IMR-90 (cell line): ENCODE measurements around the gene DNAH6. TPM values are rescaled to one million over a fixed set of nuclear protein-coding genes. Genes with fewer than 3 reads are reported as not detected.
A peak's percentile ranks its signal among the peaks of the same experiment; 100 is the strongest.

ENCODE experiments used
- ATAC-seq: fragments of 200-7000 bp; cut with Tn5 transposase; 2 replicates; pipeline ENCODE4 v1.9.1; 2020; ENCODE audit warnings: low read depth, mild to moderate bottlenecking, moderate library complexity
- BruUV-seq: library from RNA; stranded (reverse); fragments of 400-500 nt; replicated peaks from 2 replicates; lab custom pipeline; 2021; lab: Mats Ljungman, UMichigan
- CTCF ChIA-PET: fragments of 300-600 bp; formaldehyde crosslinking; extraction: SDS; loops from one replicate; lab custom pipeline; 2021; ENCODE audit warnings: antibody characterized with exemption; lab: Yijun Ruan, JAX
- POLR2A ChIA-PET: fragments of 300-600 bp; sonication (Branson Sonifier 250); formaldehyde crosslinking; loops from one replicate; lab custom pipeline; 2022; ENCODE audit warnings: antibody characterized with exemption; ENCODE audit not compliant: unreplicated experiment; lab: Charles Lee
- DNase-seq: peaks from one replicate; pipeline ENCODE4 v3.0.0; 2013
- H2AFZ ChIP-seq: replicated peaks from 2 replicates; pipeline ENCODE3; 2013; ENCODE audit warnings: low read length, mild to moderate bottlenecking; ENCODE audit not compliant: poor library complexity
- H2AK5ac ChIP-seq: 2 replicates; pipeline ENCODE4 v1.6.1; 2013; ENCODE audit warnings: low read depth, low read length, inconsistent platforms
- H2AK9ac ChIP-seq: replicated peaks from 2 replicates; pipeline ENCODE3; 2013; ENCODE audit warnings: mild to moderate bottlenecking, low read depth, low read length, moderate library complexity; ENCODE audit not compliant: poor library complexity
- H2BK120ac ChIP-seq: 2 replicates; pipeline ENCODE4 v1.6.1; 2013; ENCODE audit warnings: low read depth, low read length, inconsistent platforms
- H2BK15ac ChIP-seq: 3 replicates; pipeline ENCODE4 v1.6.1; 2013; ENCODE audit warnings: low read depth, low read length, inconsistent platforms
- H2BK20ac ChIP-seq: 2 replicates; pipeline ENCODE4 v1.6.1; 2013; ENCODE audit warnings: low read depth, mild to moderate bottlenecking, inconsistent platforms, low read length, moderate library complexity
- H2BK5ac ChIP-seq: 2 replicates; pipeline ENCODE4 v1.6.1; 2013; ENCODE audit warnings: mild to moderate bottlenecking, low read depth, low read length, inconsistent platforms; ENCODE audit not compliant: poor library complexity, severe bottlenecking
- H3K14ac ChIP-seq: replicated peaks from 2 replicates; pipeline ENCODE4 v1.6.1; 2013; ENCODE audit warnings: low read depth, low read length, inconsistent platforms
- H3K18ac ChIP-seq: 2 replicates; pipeline ENCODE4 v1.6.1; 2013; ENCODE audit warnings: low read depth, low read length, control low read depth
- H3K23ac ChIP-seq: 2 replicates; pipeline ENCODE4 v1.6.1; 2013; ENCODE audit warnings: low read depth, low read length, inconsistent platforms
- H3K27ac ChIP-seq: 2 replicates; pipeline ENCODE4 v1.5.1; 2013; ENCODE audit warnings: mild to moderate bottlenecking, control low read depth, low read length; ENCODE audit not compliant: insufficient read depth
- H3K27me3 ChIP-seq: 2 replicates; pipeline ENCODE4 v1.6.1; 2013; ENCODE audit warnings: low read length; ENCODE audit not compliant: control insufficient read depth, insufficient read depth
- H3K36me3 ChIP-seq: 2 replicates; pipeline ENCODE4 v1.6.1; 2013; ENCODE audit warnings: low read length, mixed read lengths; ENCODE audit not compliant: control insufficient read depth, insufficient read depth
- H3K4ac ChIP-seq: 2 replicates; pipeline ENCODE4 v1.6.1; 2013; ENCODE audit warnings: low read depth, low read length, inconsistent platforms
- H3K4me1 ChIP-seq: 2 replicates; pipeline ENCODE4 v1.6.1; 2013; ENCODE audit warnings: low read length, mixed read lengths; ENCODE audit not compliant: control insufficient read depth, insufficient read depth
- H3K4me2 ChIP-seq: 2 replicates; pipeline ENCODE4 v1.6.1; 2013; ENCODE audit warnings: low read depth, mild to moderate bottlenecking, control low read depth, low read length, moderate library complexity
- H3K4me3 ChIP-seq: 2 replicates; pipeline ENCODE4 v1.5.1; 2013; ENCODE audit warnings: low read depth, mild to moderate bottlenecking, control low read depth, low read length, moderate library complexity; ENCODE audit not compliant: insufficient read depth
- H3K56ac ChIP-seq: 2 replicates; pipeline ENCODE4 v1.6.1; 2013; ENCODE audit warnings: low read length, inconsistent platforms; ENCODE audit not compliant: insufficient read depth; ENCODE audit errors: extremely low read depth
- H3K79me1 ChIP-seq, 2 experiments: 2 replicates each; pipeline ENCODE4 v1.6.1; 2013; ENCODE audit warnings: low read length in 2 of 2, inconsistent platforms in 1 of 2, low read depth in 1 of 2
- H3K9ac ChIP-seq: 2 replicates; pipeline ENCODE4 v1.6.1; 2013; ENCODE audit warnings: low read depth, low read length, control low read depth
- H3K9me1 ChIP-seq: 2 replicates; pipeline ENCODE4 v1.6.1; 2013; ENCODE audit warnings: low read length, inconsistent platforms; ENCODE audit not compliant: insufficient read depth
- H3K9me3 ChIP-seq: 2 replicates; pipeline ENCODE4 v1.6.1; 2013; ENCODE audit warnings: low read length; ENCODE audit not compliant: control insufficient read depth, insufficient read depth
- H4K20me1 ChIP-seq: 2 replicates; pipeline ENCODE4 v1.6.1; 2013; ENCODE audit warnings: low read length, inconsistent platforms; ENCODE audit not compliant: insufficient read depth
- H4K5ac ChIP-seq: 2 replicates; pipeline ENCODE4 v1.6.1; 2013; ENCODE audit warnings: mild to moderate bottlenecking, low read depth, low read length, control low read depth
- H4K8ac ChIP-seq, 2 experiments: 2 replicates each; pipeline ENCODE4 v1.6.1; 2013; ENCODE audit warnings: low read depth in 2 of 2, low read length in 2 of 2, control low read depth in 1 of 2, inconsistent platforms in 1 of 2
- H4K91ac ChIP-seq: 2 replicates; pipeline ENCODE4 v1.6.1; 2013; ENCODE audit warnings: low read depth, low read length, inconsistent platforms; ENCODE audit not compliant: insufficient read depth
- BHLHE40 ChIP-seq: fragments of 150-350 bp; IDR thresholded peaks from 2 replicates; pipeline ENCODE4 v1.6.1; 2016; ENCODE audit warnings: mild to moderate bottlenecking, low read depth, low read length
- CEBPB ChIP-seq: IDR thresholded peaks from 2 replicates; pipeline ENCODE4 v1.6.1; 2012; ENCODE audit warnings: low read depth, low read length, improper control_type of control experiment
- CHD1 ChIP-seq: IDR thresholded peaks from 2 replicates; pipeline ENCODE4 v1.6.1; 2012; ENCODE audit warnings: low read depth, low read length, improper control_type of control experiment
- ELK1 ChIP-seq: fragments of 150-350 bp; IDR thresholded peaks from 2 replicates; pipeline ENCODE4 v1.6.1; 2016; ENCODE audit warnings: low read depth, mild to moderate bottlenecking, low read length, moderate library complexity, borderline replicate concordance
- FOS ChIP-seq: fragments of 150-350 bp; IDR thresholded peaks from 2 replicates; pipeline ENCODE4 v1.6.1; 2016; ENCODE audit warnings: low read depth, low read length
- MAFK ChIP-seq: IDR thresholded peaks from 2 replicates; pipeline ENCODE4 v1.6.1; 2012; ENCODE audit warnings: low read depth, low read length, improper control_type of control experiment
- MAZ ChIP-seq: IDR thresholded peaks from 2 replicates; pipeline ENCODE4 v1.6.1; 2012; ENCODE audit warnings: low read depth, mild to moderate bottlenecking, low read length, improper control_type of control experiment, moderate library complexity, borderline replicate concordance
- MXI1 ChIP-seq: IDR thresholded peaks from 2 replicates; pipeline ENCODE4 v1.6.1; 2012; ENCODE audit warnings: low read depth, mild to moderate bottlenecking, low read length, moderate library complexity, borderline replicate concordance
- NFE2L2 ChIP-seq: fragments of 150-350 bp; IDR thresholded peaks from 2 replicates; pipeline ENCODE4 v1.6.1; 2016; ENCODE audit warnings: low read depth, mild to moderate bottlenecking, low read length
- POLR2A ChIP-seq: IDR thresholded peaks from 2 replicates; pipeline ENCODE4 v1.6.1; 2012; ENCODE audit warnings: mild to moderate bottlenecking, low read depth, low read length
- RAD21 ChIP-seq: IDR thresholded peaks from 2 replicates; pipeline ENCODE4 v1.6.1; 2012; ENCODE audit warnings: low read length, improper control_type of control experiment
- RCOR1 ChIP-seq: IDR thresholded peaks from 2 replicates; pipeline ENCODE4 v1.6.1; 2012; ENCODE audit warnings: mild to moderate bottlenecking, low read length, improper control_type of control experiment; ENCODE audit not compliant: insufficient replicate concordance
- RFX5 ChIP-seq: IDR thresholded peaks from 2 replicates; pipeline ENCODE4 v1.8.0; 2012; ENCODE audit warnings: low read depth, mild to moderate bottlenecking, low read length, moderate library complexity
- SMC3 ChIP-seq: fragments of 150-350 bp; IDR thresholded peaks from 2 replicates; pipeline ENCODE4 v1.6.1; 2016; ENCODE audit warnings: low read depth, mild to moderate bottlenecking, antibody characterized with exemption, low read length, moderate library complexity
- WGBS, 2 experiments: methylation state at CpG; one replicate each; pipeline versions ENCODE4 v1.1.5 to v1.1.7; 2013; ENCODE audit warnings: missing lambda C conversion rate in 2 of 2; ENCODE audit not compliant: insufficient read length in 1 of 2; ENCODE audit errors: extremely low coverage in 2 of 2; 5-methylcytosine and 5-hydroxymethylcytosine counted together
- dilution Hi-C: fragments of 300-500 bp; cut with HindIII; formaldehyde crosslinking; loops from one replicate; pipeline ENCODE4 v1.14.3; 2018; ENCODE audit warnings: low sequenced_read_pairs; ENCODE audit not compliant: unreplicated experiment
- in situ Hi-C: fragments of 300-500 bp; cut with MboI; formaldehyde crosslinking; loops from 3 replicates; pipeline ENCODE4 v1.14.3; 2019; ENCODE audit warnings: low sequenced_read_pairs, inconsistent platforms, mixed read lengths
- intact Hi-C: fragments of 100-400 bp; cut with micrococcal nuclease; formaldehyde crosslinking; loops from 2 replicates; pipeline ENCODE4 v1.10.0; 2022
- polyA plus RNA-seq, 3 experiments: library from polyadenylated mRNA; depleted of rRNA; stranded (reverse); fragments of >200 nt; gene quantifications; 2 replicates each; pipeline ENCODE4 v1.2.3, GENCODE V29; 2012; ENCODE audit warnings: low replicate concordance in 1 of 3
- total RNA-seq: library from RNA; depleted of rRNA; stranded (reverse); fragments of >200 nt; gene quantifications from 2 replicates; pipeline ENCODE4 v1.2.3, GENCODE V29; 2012
- TF ChIP-seq, protein P1 (sequence below): fragments of 150-350 bp; IDR thresholded peaks from 2 replicates; pipeline ENCODE4 v1.6.1; 2017; ENCODE audit warnings: mild to moderate bottlenecking, antibody characterized with exemption, low read length, low read depth

DNAH6 gene
- total and polyA plus RNA-seq, 2 of the 4 experiments (the other 2 are of a cell fraction), result under 0.01 to 0.07 TPM

- DNase-seq (peak; percentile 19), ATAC-seq (no peak)
- in situ Hi-C loops (no loop called here), dilution Hi-C loops (no loop called here), intact Hi-C loops (no loop called here)
- Histone ChIP-seq H3K36me3 (no peaks in the 10 kb centered on the region), H4K8ac (no peak overlapping the region), H4K91ac (no peak overlapping the region), H3K56ac (no peak overlapping the region), H2AK9ac (no peak overlapping the region), H2AFZ (no peak overlapping the region), H3K14ac (no peak overlapping the region), H3K9ac (no peak overlapping the region), H2BK15ac (peak overlapping the region; percentile 60; the same call in 1 of the 3 replicates), H3K9me3 (no peaks in the 10 kb centered on the region), H3K27ac (peak overlapping the region; percentile 32; the same call in 1 of the 2 replicates), H3K4me1 (peaks cover 9% of the 10 kb centered on the region), H3K4ac (no peak overlapping the region), H4K20me1 (no peaks in the 10 kb centered on the region), H3K27me3 (no peaks in the 10 kb centered on the region), H2BK20ac (no peak overlapping the region), H3K9me1 (no peaks in the 10 kb centered on the region; the same call in 1 of the 2 replicates), H3K18ac (peak overlapping the region; percentile 84), H2BK120ac (no peak overlapping the region), H3K4me3 (no peak overlapping the region), H2AK5ac (no peak overlapping the region), H3K79me1 (no peaks in the 10 kb centered on the region), H3K4me2 (no peak overlapping the region), H3K23ac (no peak overlapping the region), H4K5ac (peak overlapping the region; percentile 49; the same call in 1 of the 2 replicates), H2BK5ac (no peak overlapping the region)
- no CpG with 5 or more reads among the region's 6 CpGs for WGBS, 2 experiments
- BruUV-seq, result no TSS peak
- CTCF ChIA-PET, result no interaction called here
- POLR2A ChIA-PET, result no interaction called here
- TF ChIP-seq FOS, result no peak
- no peak for TF ChIP-seq BHLHE40
- TF ChIP-seq MXI1, result no peak
- no peak for TF ChIP-seq MAFK
- TF ChIP-seq SMC3, result no peak
- no peak for TF ChIP-seq CHD1
- TF ChIP-seq RFX5, result no peak
- TF ChIP-seq POLR2A, result no peak
- no peak for TF ChIP-seq RAD21
- TF ChIP-seq NFE2L2, result no peak
- TF ChIP-seq CEBPB, result no peak
- TF ChIP-seq MAZ, result no peak
- no peak for TF ChIP-seq ELK1
- TF ChIP-seq RCOR1, result no peak
- TF ChIP-seq, protein P1, sequence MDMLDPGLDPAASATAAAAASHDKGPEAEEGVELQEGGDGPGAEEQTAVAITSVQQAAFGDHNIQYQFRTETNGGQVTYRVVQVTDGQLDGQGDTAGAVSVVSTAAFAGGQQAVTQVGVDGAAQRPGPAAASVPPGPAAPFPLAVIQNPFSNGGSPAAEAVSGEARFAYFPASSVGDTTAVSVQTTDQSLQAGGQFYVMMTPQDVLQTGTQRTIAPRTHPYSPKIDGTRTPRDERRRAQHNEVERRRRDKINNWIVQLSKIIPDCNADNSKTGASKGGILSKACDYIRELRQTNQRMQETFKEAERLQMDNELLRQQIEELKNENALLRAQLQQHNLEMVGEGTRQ, result no peak
Measured at GRCh38 chr2:84704505-84705244, 188.4 kb downstream of the DNAH6 start.
